Measurements from ENCODE around the gene COX14. TPM values are rescaled to one million over a fixed set of nuclear protein-coding genes. Genes with fewer than 3 reads are reported as not detected.

COX14 gene
- total RNA-seq, 2 donors from 2014 or later: 139 to 181 TPM

DNA sequence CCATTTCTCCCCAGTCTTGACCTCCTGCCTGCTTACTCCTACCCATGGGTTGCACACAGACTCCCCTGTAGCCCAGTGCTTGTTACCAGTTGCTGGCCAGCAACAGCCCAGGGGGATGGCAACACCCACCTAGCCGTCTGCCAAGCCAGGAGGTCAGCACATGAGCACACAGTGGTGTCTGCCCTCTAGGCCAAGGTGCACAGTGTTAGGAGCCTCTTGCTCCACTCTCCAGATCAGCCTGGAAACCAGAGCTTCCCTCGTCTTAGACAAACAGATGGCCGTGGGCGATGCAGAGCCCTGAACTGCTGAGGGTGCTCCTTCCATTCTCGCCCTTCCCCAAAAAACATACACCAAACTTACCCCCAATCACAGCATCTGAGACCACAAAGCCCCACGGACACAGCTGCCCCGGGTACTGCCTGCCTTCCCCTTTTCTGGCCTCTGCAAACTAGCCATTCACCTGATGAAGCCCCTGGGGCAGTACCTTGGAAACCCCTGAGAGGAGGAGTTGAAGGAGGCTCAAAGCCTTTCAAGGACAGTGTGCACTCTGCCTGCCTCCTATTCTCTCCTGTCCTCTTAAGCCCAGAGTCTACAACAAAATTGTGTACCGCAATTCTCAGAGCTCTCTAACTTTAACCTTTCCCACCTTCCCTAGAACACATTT lies 9.3 kb upstream of the COX14 start:
- no peak overlapping the region for H3K27ac ChIP-seq
- H3K4me1 ChIP-seq: peaks cover 0 to 29% of the 10 kb centered on the region in 2 donors
- no peak overlapping the region for H3K4me3 ChIP-seq
- TF ChIP-seq, protein P1, sequence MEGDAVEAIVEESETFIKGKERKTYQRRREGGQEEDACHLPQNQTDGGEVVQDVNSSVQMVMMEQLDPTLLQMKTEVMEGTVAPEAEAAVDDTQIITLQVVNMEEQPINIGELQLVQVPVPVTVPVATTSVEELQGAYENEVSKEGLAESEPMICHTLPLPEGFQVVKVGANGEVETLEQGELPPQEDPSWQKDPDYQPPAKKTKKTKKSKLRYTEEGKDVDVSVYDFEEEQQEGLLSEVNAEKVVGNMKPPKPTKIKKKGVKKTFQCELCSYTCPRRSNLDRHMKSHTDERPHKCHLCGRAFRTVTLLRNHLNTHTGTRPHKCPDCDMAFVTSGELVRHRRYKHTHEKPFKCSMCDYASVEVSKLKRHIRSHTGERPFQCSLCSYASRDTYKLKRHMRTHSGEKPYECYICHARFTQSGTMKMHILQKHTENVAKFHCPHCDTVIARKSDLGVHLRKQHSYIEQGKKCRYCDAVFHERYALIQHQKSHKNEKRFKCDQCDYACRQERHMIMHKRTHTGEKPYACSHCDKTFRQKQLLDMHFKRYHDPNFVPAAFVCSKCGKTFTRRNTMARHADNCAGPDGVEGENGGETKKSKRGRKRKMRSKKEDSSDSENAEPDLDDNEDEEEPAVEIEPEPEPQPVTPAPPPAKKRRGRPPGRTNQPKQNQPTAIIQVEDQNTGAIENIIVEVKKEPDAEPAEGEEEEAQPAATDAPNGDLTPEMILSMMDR (IDR thresholded peaks at IDR 0.05): no peak
- peaks cover 26% of the 10 kb centered on the region for H3K36me3 ChIP-seq
- no peak for DNase-seq (ENCODE audit: low spot score)
- no peaks in the 10 kb centered on the region for H3K9me3 ChIP-seq
- no peaks in the 10 kb centered on the region for H3K27me3 ChIP-seq

DNA sequence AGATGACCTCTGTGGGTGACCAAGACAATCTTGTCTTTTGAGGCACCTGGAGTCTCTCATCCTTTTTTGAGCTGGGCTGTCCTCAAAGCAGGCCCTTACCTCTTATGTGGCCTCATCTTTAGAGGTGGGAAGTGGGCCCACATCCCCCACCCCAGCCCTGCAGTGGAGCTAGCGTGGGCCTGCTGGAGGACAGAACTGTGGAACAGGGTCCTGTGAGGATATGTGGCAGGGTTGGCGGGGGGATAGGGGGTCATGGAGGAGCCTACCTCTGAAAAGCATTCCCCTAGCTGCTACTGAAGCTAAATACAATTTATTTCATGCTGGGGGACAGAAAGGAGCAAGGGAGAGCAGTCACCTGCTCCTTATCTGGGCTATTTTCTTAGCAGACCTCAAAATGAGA lies 8.7 kb upstream of the COX14 start:
- Histone ChIP-seq H3K27me3 (no peaks in the 10 kb centered on the region), H3K36me3 (peaks cover 20% of the 10 kb centered on the region), H3K27ac (no peak overlapping the region), H3K4me1 (peaks cover 0 to 29% of the 10 kb centered on the region in 2 donors), H3K4me3 (no peak overlapping the region), H3K9me3 (no peaks in the 10 kb centered on the region)
- DNase-seq (ENCODE audit: low spot score): no peak
- TF ChIP-seq, protein P1 (IDR thresholded peaks at IDR 0.05): no peak

DNA sequence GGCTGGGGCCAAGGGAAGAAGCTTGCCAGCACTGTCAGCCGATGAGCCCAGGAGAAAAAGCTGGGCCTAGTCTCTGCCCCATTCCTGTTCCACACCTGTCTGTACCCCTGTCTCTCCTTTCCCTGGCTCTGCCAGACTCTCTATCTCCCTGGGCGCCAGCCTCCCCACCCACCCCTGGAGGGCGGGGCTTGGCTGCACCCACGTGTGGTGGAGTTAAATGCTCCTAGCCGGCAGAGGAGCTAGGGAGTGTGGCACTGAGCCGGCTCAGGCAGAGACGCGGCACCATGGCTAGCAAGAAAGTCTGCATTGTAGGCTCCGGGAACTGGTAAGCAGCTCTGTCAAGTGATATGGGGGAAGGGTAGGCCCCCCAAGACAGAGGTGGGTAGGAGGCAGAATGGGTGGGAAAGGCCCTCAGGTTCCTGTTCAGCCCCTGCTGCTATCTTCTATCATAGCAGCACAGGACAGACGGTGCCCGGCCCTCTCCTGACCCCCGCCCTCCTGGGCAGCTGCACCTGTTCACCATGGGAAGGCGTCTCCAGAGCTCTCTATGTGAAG lies 8.2 kb upstream of the COX14 start, which contains the start of gene GPD1:
Gene GPD1, plus strand, starts transcription at position 242 of the 555 bp plus-strand sequence. Its CDS starts 43 bp downstream, at position 285.
- TF ChIP-seq, protein P1 (IDR thresholded peaks at IDR 0.05): no peak
- no peak for DNase-seq (ENCODE audit: low spot score)
- no peaks in the 10 kb centered on the region for H3K27me3 ChIP-seq
- peaks cover 15% of the 10 kb centered on the region for H3K36me3 ChIP-seq
- peak within 1 kb of the TSS; percentile 4 to 11 for H3K4me3 ChIP-seq
- H3K4me1 ChIP-seq: peaks cover 0 to 29% of the 10 kb centered on the region in 2 donors
- no peaks in the 10 kb centered on the region for H3K9me3 ChIP-seq
- peak within 1 kb of the TSS in 1 of 2 donors; percentile 19 for H3K27ac ChIP-seq

DNA sequence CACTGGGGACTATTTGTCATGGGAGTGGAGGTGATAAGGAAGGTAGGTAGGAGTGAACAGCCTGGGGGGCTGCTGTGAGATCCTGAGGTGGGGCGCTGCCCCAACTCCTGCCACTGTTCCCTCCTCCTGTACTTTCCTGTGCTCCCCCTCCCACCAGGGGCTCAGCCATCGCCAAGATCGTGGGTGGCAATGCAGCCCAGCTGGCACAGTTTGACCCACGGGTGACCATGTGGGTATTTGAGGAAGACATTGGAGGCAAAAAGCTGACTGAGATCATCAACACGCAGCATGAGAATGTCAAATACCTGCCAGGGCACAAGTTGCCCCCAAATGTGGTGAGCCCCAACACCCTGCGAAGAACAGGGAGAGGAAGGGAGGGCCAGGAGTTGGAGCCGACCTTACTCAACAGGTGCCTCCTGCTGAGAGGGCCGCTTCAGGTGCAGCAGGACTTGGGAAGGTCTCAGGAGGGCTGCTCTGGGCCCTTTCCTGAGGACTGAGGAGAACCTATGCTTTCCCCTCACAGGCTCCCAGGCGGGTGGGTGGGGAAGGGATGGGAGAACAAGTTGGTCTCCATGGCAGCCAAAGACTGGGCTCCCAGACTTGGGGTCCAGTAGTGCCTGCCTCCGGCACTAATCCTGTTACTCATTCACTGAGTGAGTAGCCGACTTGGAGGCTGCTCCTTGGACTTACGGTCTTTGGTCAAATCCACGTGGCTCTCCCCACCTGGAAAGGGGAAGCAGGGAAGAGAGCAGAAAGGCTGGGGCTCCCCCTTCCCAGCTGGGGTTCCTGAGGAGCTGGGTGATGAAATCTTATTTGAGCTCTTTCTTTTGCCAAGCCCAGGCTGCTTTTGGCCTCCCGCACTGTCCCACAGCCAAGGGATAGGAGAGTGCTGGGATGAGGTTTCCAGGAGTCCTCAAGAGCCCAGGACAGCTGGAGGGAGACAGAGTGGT lies 7.3 kb upstream of the COX14 start:
- Histone ChIP-seq H3K4me3 (peak overlapping the region; percentile 4 to 11), H3K27ac (peak overlapping the region in 1 of 2 donors; percentile 19)

DNA sequence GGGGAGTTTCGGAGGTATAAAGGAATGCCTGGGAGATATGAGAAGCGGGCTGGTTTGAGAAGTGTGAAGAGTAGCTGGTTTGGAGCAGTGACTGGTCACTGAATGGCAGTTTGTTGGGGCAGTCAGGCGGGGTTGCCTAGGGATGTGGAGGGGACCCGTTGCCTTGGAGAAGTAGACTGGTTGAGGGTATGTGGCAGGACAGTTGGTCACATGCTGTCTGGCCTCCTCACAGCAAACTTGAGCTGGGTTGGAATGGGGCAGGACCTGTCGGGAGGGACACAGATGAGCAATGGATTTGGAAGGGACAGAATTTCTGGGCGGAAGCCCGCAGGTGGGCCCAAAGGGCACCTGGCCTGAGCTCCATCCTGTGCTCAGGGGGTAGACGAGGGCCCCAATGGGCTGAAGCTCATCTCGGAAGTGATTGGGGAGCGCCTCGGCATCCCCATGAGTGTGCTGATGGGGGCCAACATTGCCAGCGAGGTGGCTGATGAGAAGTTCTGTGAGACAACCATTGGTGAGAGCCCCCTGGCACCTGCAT lies 6.1 kb upstream of the COX14 start:
- H3K27ac ChIP-seq: no peak overlapping the region
- H3K36me3 ChIP-seq: no peaks in the 10 kb centered on the region
- no peaks in the 10 kb centered on the region for H3K9me3 ChIP-seq
- no peaks in the 10 kb centered on the region for H3K27me3 ChIP-seq
- peaks cover 0 to 48% of the 10 kb centered on the region in 2 donors for H3K4me1 ChIP-seq
- no peak for DNase-seq (ENCODE audit: low spot score)
- H3K4me3 ChIP-seq: no peak overlapping the region
- TF ChIP-seq, protein P1 (IDR thresholded peaks at IDR 0.05): no peak

More for the DNA sequence above, 7.3 kb upstream of the COX14 start:
- TF ChIP-seq, protein P1 (IDR thresholded peaks at IDR 0.05): no peak
- H3K9me3 ChIP-seq: no peaks in the 10 kb centered on the region
- H3K4me1 ChIP-seq: peaks cover 0 to 35% of the 10 kb centered on the region in 2 donors
- no peak for DNase-seq (ENCODE audit: low spot score)
- H3K27me3 ChIP-seq: no peaks in the 10 kb centered on the region
- H3K36me3 ChIP-seq: peaks cover 6% of the 10 kb centered on the region
